ENCODE results near the gene ROBO2. TPM values are rescaled to one million over a fixed set of nuclear protein-coding genes. Genes with fewer than 3 reads are reported as not detected.

The ROBO2 gene
- total and polyA plus RNA-seq, 4 donors, result 0.30 to 72.4 (median 3.3) TPM

DNA sequence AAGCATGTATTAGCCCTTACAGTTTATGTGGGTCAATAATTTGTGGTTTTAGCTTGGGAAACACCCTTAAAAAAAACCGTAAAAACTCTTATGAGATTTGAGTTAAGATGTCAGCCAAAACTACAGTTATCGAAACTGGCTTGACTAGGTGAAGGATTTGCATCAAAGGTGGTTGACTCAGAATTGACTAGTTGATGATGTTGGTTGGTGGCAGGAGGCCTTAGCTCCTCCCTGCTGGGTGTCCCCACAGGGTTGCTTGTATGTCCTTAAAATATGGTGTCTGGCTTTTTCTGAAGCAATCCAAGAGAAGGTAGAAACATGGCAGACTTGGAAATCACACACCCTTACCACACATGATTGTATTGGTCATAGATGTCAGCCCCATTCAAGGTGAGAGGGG lies 305.1 kb downstream of the ROBO2 start:
- H3K36me3 ChIP-seq (ENCODE audit: control insufficient read depth in 4 of 4, insufficient read depth in 4 of 4, low read length in 4 of 4), result no peaks in the 10 kb centered on the region
- H3K27me3 ChIP-seq (ENCODE audit: control insufficient read depth in 3 of 3, insufficient read depth in 3 of 3, low read length in 2 of 3), result no peaks in the 10 kb centered on the region
- H3K4me1 ChIP-seq (ENCODE audit: control insufficient read depth in 5 of 5, insufficient read depth in 5 of 5, low read length in 5 of 5), result no peaks in the 10 kb centered on the region
- WGBS, 2 donors, result 90 to 98% methylated on average over 2 of the region's 2 CpGs
- TF ChIP-seq, protein P1, sequence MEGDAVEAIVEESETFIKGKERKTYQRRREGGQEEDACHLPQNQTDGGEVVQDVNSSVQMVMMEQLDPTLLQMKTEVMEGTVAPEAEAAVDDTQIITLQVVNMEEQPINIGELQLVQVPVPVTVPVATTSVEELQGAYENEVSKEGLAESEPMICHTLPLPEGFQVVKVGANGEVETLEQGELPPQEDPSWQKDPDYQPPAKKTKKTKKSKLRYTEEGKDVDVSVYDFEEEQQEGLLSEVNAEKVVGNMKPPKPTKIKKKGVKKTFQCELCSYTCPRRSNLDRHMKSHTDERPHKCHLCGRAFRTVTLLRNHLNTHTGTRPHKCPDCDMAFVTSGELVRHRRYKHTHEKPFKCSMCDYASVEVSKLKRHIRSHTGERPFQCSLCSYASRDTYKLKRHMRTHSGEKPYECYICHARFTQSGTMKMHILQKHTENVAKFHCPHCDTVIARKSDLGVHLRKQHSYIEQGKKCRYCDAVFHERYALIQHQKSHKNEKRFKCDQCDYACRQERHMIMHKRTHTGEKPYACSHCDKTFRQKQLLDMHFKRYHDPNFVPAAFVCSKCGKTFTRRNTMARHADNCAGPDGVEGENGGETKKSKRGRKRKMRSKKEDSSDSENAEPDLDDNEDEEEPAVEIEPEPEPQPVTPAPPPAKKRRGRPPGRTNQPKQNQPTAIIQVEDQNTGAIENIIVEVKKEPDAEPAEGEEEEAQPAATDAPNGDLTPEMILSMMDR (IDR thresholded peaks at IDR 0.05; ENCODE audit: control extremely low read depth, extremely low read depth), result no peak
- no peak for DNase-seq
- no peak for ATAC-seq (ENCODE audit: insufficient read depth, low FRiP score)
- H3K9ac ChIP-seq (ENCODE audit: insufficient read depth in 1 of 2, low read length in 2 of 2), result no peak overlapping the region
- H3K4me3 ChIP-seq, result no peak overlapping the region
- no peaks in the 10 kb centered on the region for H3K9me3 ChIP-seq (ENCODE audit: control insufficient read depth in 4 of 4, insufficient read depth in 3 of 4, low read length in 3 of 4)
- no peak overlapping the region for H3K27ac ChIP-seq (ENCODE audit: low read depth in 1 of 2, low read length in 1 of 2)

DNA sequence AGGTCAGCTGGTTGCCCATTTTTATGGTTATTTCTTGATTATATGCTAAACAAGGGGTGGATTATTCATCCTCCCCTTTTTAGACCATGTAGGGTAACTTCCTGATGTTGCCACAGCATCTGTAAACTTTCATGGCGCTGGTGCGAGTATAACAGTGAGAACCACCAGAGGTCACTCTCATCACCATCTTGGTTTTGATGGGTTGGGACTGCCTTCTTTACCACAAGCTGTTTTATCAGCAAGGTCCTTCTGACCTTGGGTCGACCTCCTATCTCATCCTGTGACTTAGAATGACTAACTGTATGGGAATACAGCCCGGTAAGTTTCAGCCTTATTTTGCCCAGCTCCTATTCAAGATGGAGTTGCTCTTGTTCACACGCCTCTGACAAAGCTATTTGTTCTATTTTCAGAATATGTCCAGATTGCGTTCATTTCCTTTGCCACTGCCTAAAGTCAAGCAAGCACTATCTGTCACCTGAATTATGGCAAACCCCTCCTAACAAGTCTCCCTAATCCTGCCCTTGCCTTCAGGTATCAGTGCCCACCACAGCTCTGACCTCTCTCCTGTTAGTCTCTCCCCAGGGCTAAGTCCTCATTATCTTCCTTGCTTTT lies 308.5 kb downstream of the ROBO2 start:
- 59 to 69% methylated on average over 6 of the region's 6 CpGs for WGBS, 2 donors
- TF ChIP-seq, protein P1 (IDR thresholded peaks at IDR 0.05; ENCODE audit: control extremely low read depth, extremely low read depth), result no peak
- H3K27me3 ChIP-seq (ENCODE audit: control insufficient read depth in 3 of 3, insufficient read depth in 3 of 3, low read length in 2 of 3), result no peaks in the 10 kb centered on the region
- no peaks in the 10 kb centered on the region for H3K36me3 ChIP-seq (ENCODE audit: control insufficient read depth in 4 of 4, insufficient read depth in 4 of 4, low read length in 4 of 4)
- no peak for ATAC-seq (ENCODE audit: insufficient read depth, low FRiP score)
- no peak overlapping the region for H3K9ac ChIP-seq (ENCODE audit: insufficient read depth in 1 of 2, low read length in 2 of 2)
- no peaks in the 10 kb centered on the region for H3K4me1 ChIP-seq (ENCODE audit: control insufficient read depth in 5 of 5, insufficient read depth in 5 of 5, low read length in 5 of 5)
- no peak overlapping the region for H3K27ac ChIP-seq (ENCODE audit: low read depth in 1 of 2, low read length in 1 of 2)
- H3K9me3 ChIP-seq (ENCODE audit: control insufficient read depth in 4 of 4, insufficient read depth in 3 of 4, low read length in 3 of 4), result no peaks in the 10 kb centered on the region
- DNase-seq, result no peak
- no peak overlapping the region for H3K4me3 ChIP-seq

DNA sequence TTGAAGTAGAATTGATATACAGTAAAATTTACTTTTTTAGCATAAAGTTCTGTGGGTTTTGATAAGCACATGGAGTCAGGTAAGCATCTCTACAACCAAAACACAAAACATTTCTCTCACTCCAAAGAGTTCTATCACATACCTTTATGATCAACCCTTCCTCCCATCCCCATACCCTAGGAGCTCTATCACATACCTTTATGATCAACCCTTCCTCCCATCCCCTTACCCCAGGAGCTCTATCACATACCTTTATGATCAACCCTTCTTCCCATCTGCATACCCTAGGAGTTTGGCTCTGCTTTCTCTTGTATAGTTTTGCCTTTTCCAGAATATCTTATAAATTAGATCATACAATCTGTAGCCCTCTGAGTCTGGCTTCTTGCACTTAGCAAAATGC lies 315.1 kb downstream of the ROBO2 start:
- no peak for ATAC-seq (ENCODE audit: insufficient read depth, low FRiP score)
- DNase-seq, result no peak
- Histone ChIP-seq H3K27ac (ENCODE audit: low read depth in 1 of 2, low read length in 1 of 2) (no peak overlapping the region), H3K9ac (ENCODE audit: insufficient read depth in 1 of 2, low read length in 2 of 2) (no peak overlapping the region), H3K27me3 (ENCODE audit: control insufficient read depth in 3 of 3, insufficient read depth in 3 of 3, low read length in 2 of 3) (no peaks in the 10 kb centered on the region), H3K4me1 (ENCODE audit: control insufficient read depth in 5 of 5, insufficient read depth in 5 of 5, low read length in 5 of 5) (no peaks in the 10 kb centered on the region), H3K36me3 (ENCODE audit: control insufficient read depth in 4 of 4, insufficient read depth in 4 of 4, low read length in 4 of 4) (no peaks in the 10 kb centered on the region), H3K4me3 (no peak overlapping the region), H3K9me3 (ENCODE audit: control insufficient read depth in 4 of 4, insufficient read depth in 3 of 4, low read length in 3 of 4) (no peaks in the 10 kb centered on the region)
- TF ChIP-seq, protein P1 (IDR thresholded peaks at IDR 0.05; ENCODE audit: control extremely low read depth, extremely low read depth), result no peak

DNA sequence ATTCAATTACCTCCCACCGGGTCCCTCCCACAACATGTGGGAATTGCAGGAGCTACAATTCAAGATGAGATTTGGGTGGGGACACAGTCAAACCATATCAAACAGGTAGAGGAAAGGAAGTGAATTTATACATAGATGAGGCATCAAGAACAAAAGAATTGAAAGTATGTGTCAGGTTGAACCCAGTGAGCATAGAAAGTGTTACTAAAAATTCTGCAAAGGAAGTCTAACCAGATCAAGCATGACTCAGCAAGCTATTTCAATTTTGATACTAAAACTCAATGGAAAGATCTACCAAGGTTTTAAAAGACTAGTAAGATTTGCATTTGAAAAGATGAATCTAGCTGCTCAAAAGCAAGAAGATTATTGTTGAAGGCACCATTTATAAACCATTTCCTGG lies 323.0 kb downstream of the ROBO2 start:
- 61 to 88% methylated on average over 1 of the region's 1 CpG for WGBS, 2 donors
- no peak overlapping the region for H3K9ac ChIP-seq (ENCODE audit: insufficient read depth in 1 of 2, low read length in 2 of 2)
- H3K9me3 ChIP-seq (ENCODE audit: control insufficient read depth in 4 of 4, insufficient read depth in 3 of 4, low read length in 3 of 4), result no peaks in the 10 kb centered on the region
- TF ChIP-seq, protein P1 (IDR thresholded peaks at IDR 0.05; ENCODE audit: control extremely low read depth, extremely low read depth), result no peak
- no peaks in the 10 kb centered on the region for H3K27me3 ChIP-seq (ENCODE audit: control insufficient read depth in 3 of 3, insufficient read depth in 3 of 3, low read length in 2 of 3)
- ATAC-seq (ENCODE audit: insufficient read depth, low FRiP score) (no peak), DNase-seq (no peak)
- H3K4me3 ChIP-seq, result no peak overlapping the region
- H3K27ac ChIP-seq (ENCODE audit: low read depth in 1 of 2, low read length in 1 of 2), result no peak overlapping the region
- H3K4me1 ChIP-seq (ENCODE audit: control insufficient read depth in 5 of 5, insufficient read depth in 5 of 5, low read length in 5 of 5), result no peaks in the 10 kb centered on the region
- no peaks in the 10 kb centered on the region for H3K36me3 ChIP-seq (ENCODE audit: control insufficient read depth in 4 of 4, insufficient read depth in 4 of 4, low read length in 4 of 4)
